A673 (cell line): Measurements from ENCODE around the gene LAT.

ENCODE experiments used
- EZH2 ChIP-seq: fragments of 200-600 bp; sonication (generic); IDR thresholded peaks from 2 replicates; pipeline ENCODE4 v1.6.1; 2017; ENCODE audit warnings: borderline replicate concordance, low read depth, mild to moderate bottlenecking, mixed read lengths, antibody characterized with exemption, low read length; ENCODE audit not compliant: poor library complexity, severe bottlenecking
- TF ChIP-seq, protein P1 (sequence below): fragments of 300-800, 200-600 bp; sonication (generic); conservative IDR thresholded peaks from 2 replicates; pipeline ENCODE4 v1.5.1; 2017; ENCODE audit warnings: low read depth, mild to moderate bottlenecking, antibody characterized with exemption, low read length, moderate library complexity, mixed read lengths

DNA sequence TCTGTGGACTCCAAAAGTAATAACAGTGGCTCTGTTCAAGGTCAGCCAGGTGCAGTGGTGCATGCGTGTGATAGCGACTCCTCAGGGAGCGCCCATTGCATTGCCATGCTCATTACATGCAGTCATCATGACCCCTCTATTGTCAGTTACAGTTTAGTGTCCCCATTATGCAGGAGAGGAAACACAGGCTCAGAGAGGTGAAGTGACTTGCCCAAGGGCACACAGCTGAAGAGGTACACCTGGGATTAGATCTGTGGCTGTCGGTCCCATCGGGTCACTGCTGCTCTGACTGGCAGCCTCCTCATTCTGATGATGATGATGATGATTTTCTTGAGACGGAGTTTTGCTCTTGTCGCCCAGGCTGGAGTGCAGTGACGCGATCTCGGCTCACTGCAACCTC lies 7.6 kb downstream of the LAT start:
- TF ChIP-seq, protein P1, sequence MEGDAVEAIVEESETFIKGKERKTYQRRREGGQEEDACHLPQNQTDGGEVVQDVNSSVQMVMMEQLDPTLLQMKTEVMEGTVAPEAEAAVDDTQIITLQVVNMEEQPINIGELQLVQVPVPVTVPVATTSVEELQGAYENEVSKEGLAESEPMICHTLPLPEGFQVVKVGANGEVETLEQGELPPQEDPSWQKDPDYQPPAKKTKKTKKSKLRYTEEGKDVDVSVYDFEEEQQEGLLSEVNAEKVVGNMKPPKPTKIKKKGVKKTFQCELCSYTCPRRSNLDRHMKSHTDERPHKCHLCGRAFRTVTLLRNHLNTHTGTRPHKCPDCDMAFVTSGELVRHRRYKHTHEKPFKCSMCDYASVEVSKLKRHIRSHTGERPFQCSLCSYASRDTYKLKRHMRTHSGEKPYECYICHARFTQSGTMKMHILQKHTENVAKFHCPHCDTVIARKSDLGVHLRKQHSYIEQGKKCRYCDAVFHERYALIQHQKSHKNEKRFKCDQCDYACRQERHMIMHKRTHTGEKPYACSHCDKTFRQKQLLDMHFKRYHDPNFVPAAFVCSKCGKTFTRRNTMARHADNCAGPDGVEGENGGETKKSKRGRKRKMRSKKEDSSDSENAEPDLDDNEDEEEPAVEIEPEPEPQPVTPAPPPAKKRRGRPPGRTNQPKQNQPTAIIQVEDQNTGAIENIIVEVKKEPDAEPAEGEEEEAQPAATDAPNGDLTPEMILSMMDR = no peak
- TF ChIP-seq EZH2 = no peak
